GM19463 (cell line): ENCODE measurements around the gene EVX2.

Experiments used
- ATAC-seq: cut with Tn5 transposase; IDR thresholded peaks from one replicate; pipeline ENCODE4 v1.9.1; 2021; ENCODE audit warnings: mild to moderate bottlenecking, moderate library complexity; ENCODE audit not compliant: unreplicated experiment

Gene EVX2

GRCh38 chr2:176122052-176122682 lies 38.4 kb upstream of the EVX2 start:
- no peak for ATAC-seq

DNA sequence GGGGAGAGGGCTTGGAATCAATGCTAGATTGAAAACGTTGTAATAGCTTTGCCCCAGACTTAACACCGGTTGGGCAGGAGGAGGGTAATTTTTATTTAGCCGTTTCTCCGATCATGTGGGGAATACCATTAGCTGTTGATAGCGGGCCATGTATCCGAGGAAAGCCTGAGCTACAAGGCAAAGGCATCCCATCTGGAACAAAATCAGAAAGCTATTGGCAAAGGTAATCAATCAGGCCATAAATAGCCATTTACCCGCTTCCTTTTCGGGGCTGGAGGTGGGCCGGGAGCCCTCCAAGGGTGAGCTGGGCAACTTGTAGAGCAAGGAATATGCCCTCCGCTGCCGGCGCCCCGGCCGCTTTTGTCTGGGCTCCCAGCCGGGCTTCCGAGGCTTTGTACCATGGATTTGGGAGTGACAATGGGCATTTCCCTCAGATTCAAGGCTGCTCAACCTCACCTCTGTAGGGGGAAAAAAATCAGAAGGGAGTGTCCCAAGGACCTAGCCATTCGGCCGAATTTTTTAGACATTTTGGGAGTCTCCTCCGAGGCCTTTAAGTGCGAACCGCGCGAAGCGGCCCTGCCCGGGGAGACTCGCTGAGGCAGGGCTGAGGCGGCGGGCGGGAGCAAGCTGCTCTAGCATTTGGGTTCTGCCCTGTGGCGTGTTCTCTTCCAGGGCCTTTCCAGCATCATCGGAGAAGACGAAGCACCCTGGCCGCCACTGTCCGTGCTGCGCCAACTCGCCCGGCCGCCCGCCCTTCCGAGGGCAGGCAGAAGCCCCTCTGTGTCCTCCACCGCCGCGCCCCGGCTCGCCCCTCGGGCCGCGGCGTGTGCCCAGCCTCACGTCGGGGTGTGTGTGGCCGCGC lies 37.7 kb upstream of the EVX2 start:
- no peak for ATAC-seq

DNA sequence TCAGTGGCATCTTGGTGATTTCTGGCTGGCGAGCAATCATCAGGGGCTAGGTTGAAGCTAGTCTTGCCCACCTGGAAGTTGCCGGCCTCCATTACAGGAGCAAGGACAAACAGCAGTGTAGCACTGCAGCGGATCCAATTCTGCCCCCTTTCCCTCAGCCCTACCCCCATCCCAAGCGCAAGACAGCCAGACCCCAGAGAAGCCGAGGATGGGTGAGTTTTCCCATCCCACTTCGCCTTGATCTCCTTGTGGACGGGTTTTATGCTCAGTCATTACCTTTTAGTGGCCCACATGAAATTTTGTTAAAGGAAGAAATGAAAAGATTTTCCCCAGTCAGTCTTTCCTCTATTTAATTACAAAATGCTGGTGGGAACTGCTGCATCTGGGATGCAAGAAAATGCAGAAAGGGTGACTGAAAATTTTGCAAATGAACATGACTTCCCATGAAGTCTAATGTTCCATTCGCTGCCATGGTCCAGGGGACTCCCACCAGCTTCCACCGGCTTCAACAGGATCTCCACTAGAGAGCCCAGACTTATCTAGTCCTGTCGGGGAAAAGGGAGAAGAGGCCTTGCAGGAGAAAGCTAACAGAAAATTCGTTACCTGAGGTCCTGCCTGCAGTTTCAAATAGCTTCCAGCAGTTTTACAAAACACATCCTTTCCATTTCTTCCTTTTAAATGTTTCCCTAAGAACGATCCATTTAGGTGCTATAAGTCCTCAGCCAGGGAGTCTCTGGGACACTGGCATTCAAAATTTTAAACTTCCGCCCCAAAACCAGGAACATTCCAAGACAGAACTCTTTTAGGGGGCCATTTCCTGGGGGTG lies 36.8 kb upstream of the EVX2 start:
- ATAC-seq, result no peak

- ATAC-seq, result no peak
Measured at GRCh38 chr2:176118601-176119339, 35.0 kb upstream of the EVX2 start.

GRCh38 chr2:176117823-176118371 lies 34.1 kb upstream of the EVX2 start:
- no peak for ATAC-seq

GRCh38 chr2:176117162-176117822 lies 33.5 kb upstream of the EVX2 start:
- ATAC-seq, result no peak

GRCh38 chr2:176115883-176116813 lies 32.4 kb upstream of the EVX2 start, which contains the start of gene HOXD10:
HOXD10 (plus strand) TSS chr2:176116778; CDS start chr2:176116834, 56 bp downstream.
- ATAC-seq, result no peak

DNA sequence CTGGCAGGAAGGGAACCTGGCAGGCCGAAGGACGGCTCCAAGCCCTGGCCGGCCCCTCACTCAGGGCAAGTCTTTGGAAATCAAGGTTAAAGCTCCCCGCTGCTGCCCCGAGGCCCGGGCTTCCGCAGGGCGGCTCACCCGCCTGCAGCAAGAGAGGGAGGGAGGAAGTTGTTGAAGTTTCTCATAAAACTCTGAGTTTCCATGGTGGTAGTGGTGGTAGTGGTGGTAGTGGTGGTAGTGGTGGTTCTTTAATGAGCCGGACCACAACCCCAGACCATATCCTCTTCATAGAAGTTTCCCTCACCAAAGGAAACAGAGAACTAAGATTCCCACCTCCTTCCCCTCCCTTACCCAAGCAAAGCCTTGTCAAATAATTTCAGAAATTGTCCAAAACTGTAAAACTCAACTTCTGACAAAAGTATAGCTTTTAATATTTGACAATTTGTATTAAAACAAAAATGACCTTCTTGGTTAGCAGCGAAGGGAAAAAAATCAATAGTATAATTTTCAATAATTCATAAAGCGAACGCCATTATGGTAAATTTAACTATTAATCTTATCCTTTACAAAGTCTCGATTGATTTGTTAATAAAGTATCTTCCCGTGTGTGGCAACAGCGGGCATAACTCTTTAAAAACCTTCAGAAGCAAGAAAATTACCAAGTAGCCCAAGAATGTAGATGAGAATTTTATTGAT lies 31.3 kb upstream of the EVX2 start:
- ATAC-seq, result no peak

DNA sequence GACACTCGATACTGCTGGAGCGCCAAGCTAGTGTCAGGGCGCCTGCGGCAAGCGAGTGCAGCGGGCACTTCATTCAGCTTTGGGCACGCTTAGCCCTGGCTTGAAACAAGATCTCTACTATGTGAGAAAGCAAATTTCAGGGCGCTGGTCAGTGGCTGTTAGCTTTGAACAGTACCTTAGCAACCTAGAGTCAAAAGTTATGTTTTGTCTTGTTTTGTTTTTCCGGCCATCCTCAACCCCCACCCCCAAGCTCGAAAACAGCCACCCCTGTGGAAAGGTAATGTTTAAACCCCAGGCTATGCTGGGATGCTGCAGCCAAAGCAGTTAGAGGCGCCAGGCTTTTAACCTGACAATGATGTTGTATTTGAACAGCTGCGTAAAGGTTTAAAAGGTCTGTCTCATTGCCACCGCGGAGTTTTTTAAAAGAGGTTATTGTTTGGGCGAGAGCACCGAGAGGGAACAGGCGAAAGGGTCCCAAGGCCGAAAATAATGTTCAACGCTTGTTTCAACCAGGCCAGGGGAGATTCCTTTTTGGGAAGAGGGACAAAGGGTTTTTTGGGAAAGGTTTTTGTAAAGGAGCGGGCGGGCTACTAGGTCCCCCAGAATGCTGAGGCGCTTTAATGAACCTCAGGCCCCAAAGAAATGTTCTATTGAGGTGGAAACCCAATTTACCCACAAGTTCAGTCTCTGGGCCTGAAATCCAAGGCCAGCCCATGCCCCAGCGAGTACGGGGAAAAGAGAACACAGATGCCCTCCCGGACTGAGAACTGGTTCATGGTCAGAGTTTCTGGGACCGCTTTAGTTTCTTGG lies 30.6 kb upstream of the EVX2 start:
- no peak for ATAC-seq

- ATAC-seq, result no peak
Measured at GRCh38 chr2:176112375-176113302, 28.9 kb upstream of the EVX2 start.

GRCh38 chr2:176111846-176112374 lies 28.1 kb upstream of the EVX2 start:
- ATAC-seq, result no peak

GRCh38 chr2:176111309-176111663 lies 27.5 kb upstream of the EVX2 start:
- ATAC-seq, result no peak

- no peak for ATAC-seq
Measured at GRCh38 chr2:176110415-176111308, 26.9 kb upstream of the EVX2 start.

DNA sequence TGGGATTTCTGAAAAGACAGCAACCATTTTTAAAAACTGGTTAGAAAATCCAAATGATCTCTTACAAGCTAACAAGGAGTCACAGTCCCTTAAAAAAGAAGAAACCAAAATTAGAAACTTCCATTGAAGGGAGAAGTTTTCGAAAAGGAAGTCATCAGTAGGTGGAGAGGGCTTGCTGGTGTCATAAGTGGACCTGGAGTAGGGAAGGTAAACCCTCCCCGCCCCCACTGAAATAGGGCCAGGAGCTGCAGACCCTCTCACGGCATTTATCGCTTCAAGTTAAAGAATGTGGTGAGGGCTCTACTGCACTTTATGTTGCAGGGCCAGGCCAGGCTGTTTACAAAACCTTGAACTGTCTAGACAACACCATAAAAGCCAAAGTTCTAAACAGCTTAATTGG lies 26.2 kb upstream of the EVX2 start:
- ATAC-seq, result no peak
